Measurements from ENCODE around the gene C2orf42.

The C2orf42 gene

GRCh38 chr2:70126413-70126812 lies 64.4 kb downstream of the C2orf42 start:
- no peak overlapping the region for H3K27ac ChIP-seq
- TF ChIP-seq, protein P1, sequence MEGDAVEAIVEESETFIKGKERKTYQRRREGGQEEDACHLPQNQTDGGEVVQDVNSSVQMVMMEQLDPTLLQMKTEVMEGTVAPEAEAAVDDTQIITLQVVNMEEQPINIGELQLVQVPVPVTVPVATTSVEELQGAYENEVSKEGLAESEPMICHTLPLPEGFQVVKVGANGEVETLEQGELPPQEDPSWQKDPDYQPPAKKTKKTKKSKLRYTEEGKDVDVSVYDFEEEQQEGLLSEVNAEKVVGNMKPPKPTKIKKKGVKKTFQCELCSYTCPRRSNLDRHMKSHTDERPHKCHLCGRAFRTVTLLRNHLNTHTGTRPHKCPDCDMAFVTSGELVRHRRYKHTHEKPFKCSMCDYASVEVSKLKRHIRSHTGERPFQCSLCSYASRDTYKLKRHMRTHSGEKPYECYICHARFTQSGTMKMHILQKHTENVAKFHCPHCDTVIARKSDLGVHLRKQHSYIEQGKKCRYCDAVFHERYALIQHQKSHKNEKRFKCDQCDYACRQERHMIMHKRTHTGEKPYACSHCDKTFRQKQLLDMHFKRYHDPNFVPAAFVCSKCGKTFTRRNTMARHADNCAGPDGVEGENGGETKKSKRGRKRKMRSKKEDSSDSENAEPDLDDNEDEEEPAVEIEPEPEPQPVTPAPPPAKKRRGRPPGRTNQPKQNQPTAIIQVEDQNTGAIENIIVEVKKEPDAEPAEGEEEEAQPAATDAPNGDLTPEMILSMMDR (IDR thresholded peaks at IDR 0.05; ENCODE audit: low read depth, low read length, missing control alignments) = no peak
- in situ Hi-C loops (cut with HindIII; ENCODE audit: low pct_ligation_motif_present, low sequenced_read_pairs) = loop anchor here (25.0 kb wide), 1 partner anchor 214 kb away; the partner anchor contains the start of gene MXD1
- H3K27me3 ChIP-seq (replicated peaks) = no peaks in the 10 kb centered on the region
- H3K4me3 ChIP-seq (ENCODE audit: low read depth, low read length) = no peak overlapping the region
- H3K36me3 ChIP-seq (replicated peaks) = no peaks in the 10 kb centered on the region
- no peak for DNase-seq

- no peak for DNase-seq
- no peaks in the 10 kb centered on the region for H3K36me3 ChIP-seq (replicated peaks)
- in situ Hi-C loops (cut with HindIII; ENCODE audit: low pct_ligation_motif_present, low sequenced_read_pairs) = loop anchor here (25.0 kb wide), 1 partner anchor 213 kb away; the partner anchor contains the start of gene MXD1
- H3K27me3 ChIP-seq (replicated peaks) = no peaks in the 10 kb centered on the region
- TF ChIP-seq, protein P1 (IDR thresholded peaks at IDR 0.05; ENCODE audit: low read depth, low read length, missing control alignments) = no peak
- H3K27ac ChIP-seq = peak overlapping the region; percentile 86
- H3K4me3 ChIP-seq (ENCODE audit: low read depth, low read length) = peak overlapping the region; percentile 60
Observed at GRCh38 chr2:70125498-70125898, 65.3 kb downstream of the C2orf42 start.

DNA sequence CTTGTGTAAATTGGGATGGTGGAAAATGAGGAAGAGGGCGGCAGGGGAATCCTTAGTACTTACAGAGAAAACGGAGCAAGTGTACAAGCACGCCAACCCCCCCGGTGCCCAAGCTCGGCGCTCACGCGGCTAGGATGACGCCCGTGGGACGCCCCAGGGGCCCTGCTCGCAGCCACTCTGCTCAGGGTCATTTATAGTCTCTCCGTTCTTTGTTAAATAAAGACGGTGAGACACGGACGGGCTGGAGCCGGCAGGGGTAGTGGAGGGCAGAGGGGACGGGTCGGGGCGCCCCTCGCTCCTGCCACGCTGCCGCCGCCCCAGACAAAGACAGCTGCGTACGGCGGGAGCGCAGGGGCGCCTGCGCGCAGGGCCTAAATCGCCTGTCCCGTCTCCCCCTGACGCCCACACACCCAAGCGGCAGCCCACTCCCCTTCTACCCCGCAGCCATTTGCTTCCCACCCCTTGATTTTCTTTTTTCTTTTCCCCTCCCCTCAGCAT lies 65.8 kb downstream of the C2orf42 start:
- TF ChIP-seq, protein P1 (IDR thresholded peaks at IDR 0.05; ENCODE audit: low read depth, low read length, missing control alignments) = no peak
- DNase-seq = no peak
- Histone ChIP-seq H3K27me3 (replicated peaks) (no peaks in the 10 kb centered on the region), H3K4me3 (ENCODE audit: low read depth, low read length) (peak overlapping the region; percentile 60), H3K36me3 (replicated peaks) (no peaks in the 10 kb centered on the region), H3K27ac (peak overlapping the region; percentile 86)
- in situ Hi-C loops (cut with HindIII; ENCODE audit: low pct_ligation_motif_present, low sequenced_read_pairs) = loop anchor here (25.0 kb wide), 1 partner anchor 213 kb away; the partner anchor contains the start of gene MXD1

DNA sequence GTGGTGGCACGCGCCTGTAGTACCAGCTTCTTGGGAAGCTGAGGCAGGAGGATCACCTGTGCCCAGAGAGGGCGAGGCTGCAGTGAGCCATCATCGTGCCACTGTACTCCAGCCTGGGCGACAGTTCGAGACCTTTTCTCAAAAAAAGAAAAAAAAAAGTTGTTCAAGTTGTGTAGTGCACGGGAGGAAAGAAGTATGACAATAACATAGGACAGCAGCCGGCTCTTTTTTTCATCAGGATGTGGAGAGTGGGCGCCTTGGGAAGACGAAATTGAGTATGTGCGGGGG lies 67.0 kb downstream of the C2orf42 start:
- in situ Hi-C loops (cut with HindIII; ENCODE audit: low pct_ligation_motif_present, low sequenced_read_pairs) = no loop called here
- H3K27me3 ChIP-seq (replicated peaks) = no peaks in the 10 kb centered on the region
- DNase-seq = no peak
- no peaks in the 10 kb centered on the region for H3K36me3 ChIP-seq (replicated peaks)
- H3K27ac ChIP-seq = peak overlapping the region; percentile 86
- TF ChIP-seq, protein P1 (IDR thresholded peaks at IDR 0.05; ENCODE audit: low read depth, low read length, missing control alignments) = no peak
- H3K4me3 ChIP-seq (ENCODE audit: low read depth, low read length) = peak overlapping the region; percentile 60

GRCh38 chr2:70123051-70123828 lies 67.6 kb downstream of the C2orf42 start:
- Histone ChIP-seq H3K36me3 (replicated peaks) (no peaks in the 10 kb centered on the region), H3K27me3 (replicated peaks) (no peaks in the 10 kb centered on the region), H3K27ac (no peak overlapping the region), H3K4me3 (ENCODE audit: low read depth, low read length) (no peak overlapping the region)
- in situ Hi-C loops (cut with HindIII; ENCODE audit: low pct_ligation_motif_present, low sequenced_read_pairs) = no loop called here
- no peak for DNase-seq
- TF ChIP-seq, protein P1 (IDR thresholded peaks at IDR 0.05; ENCODE audit: low read depth, low read length, missing control alignments) = no peak
